Measurements from ENCODE around the gene PSG5.
"Not testable (repeated sequence)": the region's sequence is repeated elsewhere in the genome, so short reads cannot be mapped to it uniquely, and the experiment has no call there.

Gene PSG5

GRCh38 chr19:43207174-43207573, 20.8 kb upstream of the PSG5 start:
- not testable (repeated sequence) for H3K9me3 ChIP-seq (ENCODE audit: control insufficient read depth, low read length); H3K27ac ChIP-seq (ENCODE audit: low read depth, low read length, severe bottlenecking); H3K36me3 ChIP-seq (ENCODE audit: control insufficient read depth, insufficient read depth, low read length); H3K4me3 ChIP-seq (ENCODE audit: extremely low read depth, insufficient read depth, low read length, poor library complexity, severe bottlenecking); H3K4me1 ChIP-seq (ENCODE audit: control insufficient read depth, insufficient read depth, low read length, poor library complexity, severe bottlenecking)
- WGBS, 2 experiments (ENCODE audit: insufficient coverage in 2 of 2), result 40 to 77% methylated on average over 2 to 5 of the region's 8 CpGs

- H3K9me3 ChIP-seq (ENCODE audit: control insufficient read depth, low read length), result not testable (repeated sequence)
- 64 to 80% methylated on average over 4 to 5 of the region's 9 CpGs for WGBS, 2 experiments (ENCODE audit: insufficient coverage in 2 of 2)
Observed at GRCh38 chr19:43205471-43206105, 19.3 kb upstream of the PSG5 start, which contains the start of gene PSG4. PSG4 (minus strand) TSS chr19:43205638; CDS start chr19:43205536, 102 bp downstream.

GRCh38 chr19:43203611-43204010, 17.3 kb upstream of the PSG5 start:
- H3K27ac ChIP-seq (ENCODE audit: low read depth, low read length, severe bottlenecking); H3K4me1 ChIP-seq (ENCODE audit: control insufficient read depth, insufficient read depth, low read length, poor library complexity, severe bottlenecking); H3K9me3 ChIP-seq (ENCODE audit: control insufficient read depth, low read length); H3K36me3 ChIP-seq (ENCODE audit: control insufficient read depth, insufficient read depth, low read length); H3K4me3 ChIP-seq (ENCODE audit: extremely low read depth, insufficient read depth, low read length, poor library complexity, severe bottlenecking): not testable (repeated sequence)
- WGBS, 2 experiments (ENCODE audit: insufficient coverage in 2 of 2), result 100% methylated on average over 1 of the region's 7 CpGs; no CpG with 5 or more reads in 1 of the 2 experiments

More at GRCh38 chr19:43205471-43206105, 19.3 kb upstream of the PSG5 start, which contains the start of gene PSG4:
- not testable (repeated sequence) for H3K4me1 ChIP-seq (ENCODE audit: control insufficient read depth, insufficient read depth, low read length, poor library complexity, severe bottlenecking); H3K36me3 ChIP-seq (ENCODE audit: control insufficient read depth, insufficient read depth, low read length); H3K27ac ChIP-seq (ENCODE audit: low read depth, low read length, severe bottlenecking)
- H3K4me3 ChIP-seq (ENCODE audit: extremely low read depth, insufficient read depth, low read length, poor library complexity, severe bottlenecking), result peak within 1 kb of the TSS; percentile 11

- H3K4me1 ChIP-seq (ENCODE audit: control insufficient read depth, insufficient read depth, low read length, poor library complexity, severe bottlenecking); H3K4me3 ChIP-seq (ENCODE audit: extremely low read depth, insufficient read depth, low read length, poor library complexity, severe bottlenecking); H3K9me3 ChIP-seq (ENCODE audit: control insufficient read depth, low read length); H3K36me3 ChIP-seq (ENCODE audit: control insufficient read depth, insufficient read depth, low read length): not testable (repeated sequence)
- peak overlapping the region; percentile 95 for H3K27ac ChIP-seq (ENCODE audit: low read depth, low read length, severe bottlenecking)
- 78% methylated on average over 1 of the region's 2 CpGs; no CpG with 5 or more reads in 1 of the 2 experiments for WGBS, 2 experiments (ENCODE audit: insufficient coverage in 2 of 2)
Observed at GRCh38 chr19:43201891-43202290, 15.6 kb upstream of the PSG5 start.

GRCh38 chr19:43201337-43201801, 15.0 kb upstream of the PSG5 start:
- H3K36me3 ChIP-seq (ENCODE audit: control insufficient read depth, insufficient read depth, low read length); H3K9me3 ChIP-seq (ENCODE audit: control insufficient read depth, low read length); H3K4me3 ChIP-seq (ENCODE audit: extremely low read depth, insufficient read depth, low read length, poor library complexity, severe bottlenecking); H3K4me1 ChIP-seq (ENCODE audit: control insufficient read depth, insufficient read depth, low read length, poor library complexity, severe bottlenecking): not testable (repeated sequence)
- WGBS, 2 experiments (ENCODE audit: insufficient coverage in 2 of 2), result 83 to 100% methylated on average over 1 to 4 of the region's 7 CpGs
- H3K27ac ChIP-seq (ENCODE audit: low read depth, low read length, severe bottlenecking), result peak overlapping the region; percentile 95

GRCh38 chr19:43198686-43199419, 12.5 kb upstream of the PSG5 start:
- H3K4me3 ChIP-seq (ENCODE audit: extremely low read depth, insufficient read depth, low read length, poor library complexity, severe bottlenecking); H3K36me3 ChIP-seq (ENCODE audit: control insufficient read depth, insufficient read depth, low read length); H3K27ac ChIP-seq (ENCODE audit: low read depth, low read length, severe bottlenecking); H3K9me3 ChIP-seq (ENCODE audit: control insufficient read depth, low read length); H3K4me1 ChIP-seq (ENCODE audit: control insufficient read depth, insufficient read depth, low read length, poor library complexity, severe bottlenecking): not testable (repeated sequence)
- WGBS, 2 experiments (ENCODE audit: insufficient coverage in 2 of 2), result 53 to 80% methylated on average over 2 to 3 of the region's 5 CpGs

- H3K4me3 ChIP-seq (ENCODE audit: extremely low read depth, insufficient read depth, low read length, poor library complexity, severe bottlenecking), result not testable (repeated sequence)
Observed at GRCh38 chr19:43197666-43198397, 11.5 kb upstream of the PSG5 start.

GRCh38 chr19:43194397-43194796, 8.1 kb upstream of the PSG5 start:
- H3K4me1 ChIP-seq (ENCODE audit: control insufficient read depth, insufficient read depth, low read length, poor library complexity, severe bottlenecking); H3K9me3 ChIP-seq (ENCODE audit: control insufficient read depth, low read length); H3K27ac ChIP-seq (ENCODE audit: low read depth, low read length, severe bottlenecking); H3K36me3 ChIP-seq (ENCODE audit: control insufficient read depth, insufficient read depth, low read length); H3K4me3 ChIP-seq (ENCODE audit: extremely low read depth, insufficient read depth, low read length, poor library complexity, severe bottlenecking): not testable (repeated sequence)
- 82 to 91% methylated on average over 6 to 7 of the region's 7 CpGs for WGBS, 2 experiments (ENCODE audit: insufficient coverage in 2 of 2)

More at GRCh38 chr19:43197666-43198397, 11.5 kb upstream of the PSG5 start:
- WGBS, 2 experiments (ENCODE audit: insufficient coverage in 2 of 2), result 77 to 85% methylated on average over 2 to 4 of the region's 7 CpGs
- H3K9me3 ChIP-seq (ENCODE audit: control insufficient read depth, low read length); H3K4me1 ChIP-seq (ENCODE audit: control insufficient read depth, insufficient read depth, low read length, poor library complexity, severe bottlenecking); H3K36me3 ChIP-seq (ENCODE audit: control insufficient read depth, insufficient read depth, low read length); H3K27ac ChIP-seq (ENCODE audit: low read depth, low read length, severe bottlenecking): not testable (repeated sequence)

GRCh38 chr19:43192381-43193155, 6.2 kb upstream of the PSG5 start:
- H3K36me3 ChIP-seq (ENCODE audit: control insufficient read depth, insufficient read depth, low read length); H3K9me3 ChIP-seq (ENCODE audit: control insufficient read depth, low read length); H3K27ac ChIP-seq (ENCODE audit: low read depth, low read length, severe bottlenecking); H3K4me1 ChIP-seq (ENCODE audit: control insufficient read depth, insufficient read depth, low read length, poor library complexity, severe bottlenecking); H3K4me3 ChIP-seq (ENCODE audit: extremely low read depth, insufficient read depth, low read length, poor library complexity, severe bottlenecking): not testable (repeated sequence)
- WGBS, 2 experiments (ENCODE audit: insufficient coverage in 2 of 2), result 67 to 71% methylated on average over 1 of the region's 4 CpGs

- not testable (repeated sequence) for H3K4me3 ChIP-seq (ENCODE audit: extremely low read depth, insufficient read depth, low read length, poor library complexity, severe bottlenecking); H3K27ac ChIP-seq (ENCODE audit: low read depth, low read length, severe bottlenecking); H3K4me1 ChIP-seq (ENCODE audit: control insufficient read depth, insufficient read depth, low read length, poor library complexity, severe bottlenecking); H3K36me3 ChIP-seq (ENCODE audit: control insufficient read depth, insufficient read depth, low read length); H3K9me3 ChIP-seq (ENCODE audit: control insufficient read depth, low read length)
- WGBS, 2 experiments (ENCODE audit: insufficient coverage in 2 of 2), result 70 to 95% methylated on average over 2 of the region's 9 CpGs
Observed at GRCh38 chr19:43188092-43188491, 1.8 kb upstream of the PSG5 start.
